Left lung (tissue), 10 donors: ENCODE data around the gene CASK. TPM values are rescaled to one million over a fixed set of nuclear protein-coding genes. Genes with fewer than 3 reads are reported as not detected.
"Not testable (repeated sequence)": the region's sequence is repeated elsewhere in the genome, so short reads cannot be mapped to it uniquely, and the experiment has no call there.

Source experiments
- ATAC-seq: fragments of 200-7000 bp; cut with Tn5 transposase; one replicate; pipeline ENCODE4 v1.9.1; 2020; ENCODE audit warnings: moderate library complexity
- DNase-seq, 4 donors: peaks; one replicate each; pipeline ENCODE4 v3.0.0-alpha.2; 2013 to 2020
- H3K27ac ChIP-seq, 2 donors: fragments of 200-600 bp; sonication (generic) in 1 of 2; one replicate each; pipeline versions ENCODE4 v1.5.0 to v1.8.0; 2020 to 2021
- H3K27me3 ChIP-seq, 2 donors: fragments of 200-600 bp; sonication (generic) in 1 of 2; one replicate each; pipeline versions ENCODE4 v1.5.0 to v1.8.0; 2020 to 2021
- H3K36me3 ChIP-seq, 2 donors: fragments of 200-600 bp; sonication (generic) in 1 of 2; one replicate each; pipeline versions ENCODE4 v1.5.0 to v1.8.0; 2020 to 2021
- H3K4me1 ChIP-seq, 2 donors: fragments of 200-600 bp; one replicate each; pipeline ENCODE4 v1.8.0; 2021
- H3K4me3 ChIP-seq, 2 donors: fragments of 200-600 bp; sonication (generic) in 1 of 2; one replicate each; pipeline versions ENCODE4 v1.5.0 to v1.8.0; 2020 to 2021; ENCODE audit warnings: mild to moderate bottlenecking in 1 of 2
- H3K9me3 ChIP-seq, 2 donors: fragments of 200-600 bp; sonication (generic) in 1 of 2; one replicate each; pipeline versions ENCODE4 v1.5.0 to v1.8.0; 2020 to 2021
- CTCF ChIP-seq, 2 donors: fragments of 200-600 bp; sonication (generic) in 1 of 2; IDR thresholded peaks; one replicate each; pipeline versions ENCODE4 v1.5.0 to v1.8.0; 2021; ENCODE audit warnings: antibody characterized with exemption in 2 of 2
- intact Hi-C, 2 donors: fragments of 100-400 bp; cut with DNase I; formaldehyde crosslinking; loops; one replicate each; pipeline versions ENCODE4 v1.11.2 to v1.14.2; 2022
- polyA plus RNA-seq, 6 donors: library from polyadenylated mRNA; unstranded; fragments of 120-200 nt; gene quantifications; one replicate each; pipeline ENCODE4 v1.2.1, GENCODE V29; 2013; ENCODE audit not compliant: insufficient read length in 6 of 6
- total RNA-seq, 2 donors: library from RNA; stranded (reverse); fragmentation: NEBNext Ultra II Directional; extraction: Animal tissue kit (Norgen Biotek cat#: 25700); gene quantifications; one replicate each; pipeline ENCODE4 v1.2.1, GENCODE V29; 2021
- donor health status: DM: no; HTN: yes; CAD: no.
- donor health status: DM: no; HTN: no; CAD: no.

The CASK gene
- total and polyA plus RNA-seq, 8 donors = 48.2 to 70.7 (median 56.9) TPM

- TF ChIP-seq CTCF (IDR thresholded peaks at IDR 0.05) = no peak
- intact Hi-C loops = no loop called here
- no peak for ATAC-seq
- Histone ChIP-seq H3K9me3 (no peaks in the 10 kb centered on the region), H3K36me3 (peaks cover 0 to 10% of the 10 kb centered on the region in 2 donors), H3K4me1 (no peaks in the 10 kb centered on the region), H3K4me3 (no peak overlapping the region), H3K27me3 (peaks cover 0 to 3% of the 10 kb centered on the region in 2 donors), H3K27ac (no peak overlapping the region)
- DNase-seq = no peak
Measured at GRCh38 chrX:41664375-41664901, 258.9 kb downstream of the CASK start.

- intact Hi-C loops = no loop called here
- DNase-seq = no peak
- Histone ChIP-seq H3K27ac (no peak overlapping the region), H3K9me3 (no peaks in the 10 kb centered on the region), H3K36me3 (peaks cover 0 to 10% of the 10 kb centered on the region in 2 donors), H3K27me3 (peaks cover 0 to 3% of the 10 kb centered on the region in 2 donors), H3K4me1 (no peaks in the 10 kb centered on the region), H3K4me3 (no peak overlapping the region)
- TF ChIP-seq CTCF (IDR thresholded peaks at IDR 0.05) = no peak
- ATAC-seq = no peak
Measured at GRCh38 chrX:41661366-41662095, 261.8 kb downstream of the CASK start.

- no peak for TF ChIP-seq CTCF (IDR thresholded peaks at IDR 0.05)
- intact Hi-C loops = no loop called here
- ATAC-seq (no peak), DNase-seq (no peak)
- Histone ChIP-seq H3K9me3 (no peaks in the 10 kb centered on the region), H3K4me3 (no peak overlapping the region), H3K27me3 (no peaks in the 10 kb centered on the region), H3K4me1 (no peaks in the 10 kb centered on the region), H3K27ac (no peak overlapping the region), H3K36me3 (peaks cover 0 to 20% of the 10 kb centered on the region in 2 donors)
Measured at GRCh38 chrX:41655631-41656030, 267.7 kb downstream of the CASK start.

- H3K36me3 ChIP-seq = peaks cover 0 to 17% of the 10 kb centered on the region in 2 donors
- no peak overlapping the region for H3K27ac ChIP-seq
- ATAC-seq (no peak), DNase-seq (no peak)
- H3K4me3 ChIP-seq = no peak overlapping the region
- no peaks in the 10 kb centered on the region for H3K27me3 ChIP-seq
- TF ChIP-seq CTCF (IDR thresholded peaks at IDR 0.05) = no peak
- intact Hi-C loops = no loop called here
- no peaks in the 10 kb centered on the region for H3K4me1 ChIP-seq
- no peaks in the 10 kb centered on the region for H3K9me3 ChIP-seq
Measured at GRCh38 chrX:41655101-41655500, 268.3 kb downstream of the CASK start.

- intact Hi-C loops = no loop called here
- Histone ChIP-seq H3K4me3 (no peak overlapping the region), H3K27me3 (no peaks in the 10 kb centered on the region), H3K9me3 (no peaks in the 10 kb centered on the region), H3K4me1 (no peaks in the 10 kb centered on the region), H3K27ac (no peak overlapping the region), H3K36me3 (peaks cover 0 to 10% of the 10 kb centered on the region in 2 donors)
- DNase-seq (no peak), ATAC-seq (no peak)
- TF ChIP-seq CTCF (IDR thresholded peaks at IDR 0.05) = no peak
Measured at GRCh38 chrX:41653125-41653524, 270.2 kb downstream of the CASK start.

- H3K36me3 ChIP-seq, H3K4me3 ChIP-seq, intact Hi-C loops, DNase-seq, ATAC-seq, H3K27ac ChIP-seq, H3K9me3 ChIP-seq, H3K27me3 ChIP-seq, H3K4me1 ChIP-seq: not testable (repeated sequence)
Measured at GRCh38 chrX:41646201-41646600, 277.2 kb downstream of the CASK start.
